Lower leg skin (tissue), 4 donors: ENCODE results near the gene CDC16. TPM values are rescaled to one million over a fixed set of nuclear protein-coding genes. Genes with fewer than 3 reads are reported as not detected.

Experiments
- DNase-seq, 2 donors: peaks; one replicate each; pipeline ENCODE4 v3.0.0-alpha.2; 2019; ENCODE audit warnings: low spot score in 2 of 2
- H3K4me3 ChIP-seq: fragments of 200-600 bp; sonication (generic); 2 replicates; pipeline ENCODE4 v1.5.1; 2017; ENCODE audit warnings: mild to moderate bottlenecking, low read depth; ENCODE audit not compliant: poor library complexity, severe bottlenecking
- CTCF ChIP-seq, 3 donors: fragments of 450-650 bp; IDR thresholded peaks; one replicate each; pipeline ENCODE4 v1.5.1; 2016; ENCODE audit warnings: antibody characterized with exemption in 3 of 3, mild to moderate bottlenecking in 3 of 3, moderate library complexity in 2 of 3
- POLR2A ChIP-seq, 2 donors: fragments of 450-650 bp; IDR thresholded peaks; one replicate each; pipeline ENCODE4 v1.6.1; 2016 to 2017; ENCODE audit warnings: antibody characterized with exemption in 2 of 2, mild to moderate bottlenecking in 1 of 2, moderate library complexity in 1 of 2
- WGBS, 2 donors: methylation state at CpG; one replicate each; pipeline ENCODE4 v1.1.5; 2018; 5-methylcytosine and 5-hydroxymethylcytosine counted together
- intact Hi-C: fragments of 100-400 bp; cut with DNase I; formaldehyde crosslinking; loops from one replicate; pipeline ENCODE4 v1.15.0; 2023; ENCODE audit warnings: low total_unique reads
- total RNA-seq, 4 donors: library from RNA; depleted of rRNA; stranded (reverse); fragments of >200 nt; gene quantifications; one replicate each; pipeline ENCODE4 v1.1.0, GENCODE V29; 2016

The CDC16 gene
- total RNA-seq, 4 donors from 2014 or later = 39.5 to 85.6 (median 41.4) TPM

- H3K4me3 ChIP-seq = no peak overlapping the region
- intact Hi-C loops = no loop called here
- TF ChIP-seq CTCF (IDR thresholded peaks at IDR 0.05) (no peak), POLR2A (IDR thresholded peaks at IDR 0.05) (no peak)
- no peak for DNase-seq
- WGBS, 2 donors = 66 to 75% methylated on average over 26 of the region's 26 CpGs
Measured at GRCh38 chr13:114211446-114212157, 23.1 kb upstream of the CDC16 start.

GRCh38 chr13:114212158-114212495 lies 22.6 kb upstream of the CDC16 start:
- intact Hi-C loops = no loop called here
- 65 to 67% methylated on average over 6 of the region's 6 CpGs for WGBS, 2 donors
- H3K4me3 ChIP-seq = no peak overlapping the region
- TF ChIP-seq CTCF (IDR thresholded peaks at IDR 0.05) (no peak), POLR2A (IDR thresholded peaks at IDR 0.05) (no peak)
- DNase-seq = no peak

GRCh38 chr13:114213980-114214379 lies 20.7 kb upstream of the CDC16 start:
- TF ChIP-seq POLR2A (IDR thresholded peaks at IDR 0.05) (no peak), CTCF (IDR thresholded peaks at IDR 0.05) (no peak)
- no peak for DNase-seq
- intact Hi-C loops = no loop called here
- 91 to 94% methylated on average over 7 of the region's 7 CpGs for WGBS, 2 donors
- H3K4me3 ChIP-seq = no peak overlapping the region

- H3K4me3 ChIP-seq = no peak overlapping the region
- no peak for TF ChIP-seq POLR2A (IDR thresholded peaks at IDR 0.05)
- TF ChIP-seq CTCF (IDR thresholded peaks at IDR 0.05) = no peak
- intact Hi-C loops = no loop called here
- 66 to 67% methylated on average over 3 of the region's 3 CpGs for WGBS, 2 donors
- no peak for DNase-seq
Measured at GRCh38 chr13:114219392-114219791, 15.3 kb upstream of the CDC16 start.

DNA sequence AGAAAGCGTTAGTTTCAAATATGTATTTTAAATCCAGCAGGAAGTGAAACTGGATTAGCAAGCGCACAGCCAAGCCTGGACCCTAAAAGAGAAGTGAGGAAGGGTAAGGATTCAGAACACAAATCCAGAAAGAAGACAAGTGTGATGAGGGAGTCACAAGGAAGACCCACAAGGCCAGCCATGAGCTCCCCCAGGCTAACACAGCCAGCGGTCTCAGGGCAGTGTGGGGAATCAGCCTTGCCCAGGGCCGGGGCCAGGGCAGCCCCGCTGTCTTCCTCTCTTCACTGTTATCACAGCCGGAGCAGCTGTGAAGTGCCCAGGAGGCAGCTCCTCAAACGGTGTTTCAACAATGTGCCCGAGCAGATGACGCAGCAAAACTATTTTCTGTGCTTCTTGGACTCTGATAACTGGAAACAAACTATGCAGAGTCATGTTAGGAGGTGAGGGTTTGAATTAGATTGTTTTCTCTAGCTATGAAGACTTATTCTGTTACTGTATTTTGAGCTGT lies 12.2 kb upstream of the CDC16 start:
- H3K4me3 ChIP-seq = no peak overlapping the region
- WGBS, 2 donors = 42% methylated on average over 9 of the region's 9 CpGs
- no peak for DNase-seq
- TF ChIP-seq POLR2A (IDR thresholded peaks at IDR 0.05) (no peak), CTCF (IDR thresholded peaks at IDR 0.05) (no peak)
- intact Hi-C loops = no loop called here

- 92 to 94% methylated on average over 13 of the region's 13 CpGs for WGBS, 2 donors
- H3K4me3 ChIP-seq = no peak overlapping the region
- intact Hi-C loops = no loop called here
- TF ChIP-seq CTCF (IDR thresholded peaks at IDR 0.05) = no peak
- TF ChIP-seq POLR2A (IDR thresholded peaks at IDR 0.05) = no peak
- DNase-seq = no peak
Measured at GRCh38 chr13:114224201-114224600, 10.5 kb upstream of the CDC16 start.
